HL-60 (cell line): ENCODE data around the gene RPH3AL.

Experiments
- DNase-seq, 2 experiments: peaks; one replicate each; pipeline ENCODE4 v3.0.0-alpha.2; 2010 to 2020; ENCODE audit warnings: low read depth in 1 of 2, low spot score in 1 of 2
- H3K27ac ChIP-seq: fragments of 250-450 bp; sonication (Bioruptor Pico); replicated peaks from 2 replicates; pipeline ENCODE4 v1.5.1; 2020; ENCODE audit warnings: mild to moderate bottlenecking, moderate library complexity
- H3K27me3 ChIP-seq: fragments of 250-450 bp; sonication (Bioruptor Pico); 2 replicates; pipeline ENCODE4 v1.5.1; 2021; ENCODE audit warnings: mild to moderate bottlenecking, moderate library complexity; ENCODE audit not compliant: insufficient read depth, poor library complexity, severe bottlenecking
- H3K4me3 ChIP-seq: replicated peaks from 2 replicates; pipeline ENCODE4 v1.5.1; 2011; ENCODE audit warnings: mild to moderate bottlenecking, control low read depth, low read length; ENCODE audit not compliant: insufficient read depth
- CTCF ChIP-seq: IDR thresholded peaks from one replicate; pipeline ENCODE4 v1.5.1; 2011; ENCODE audit warnings: low read length, control low read depth, inconsistent platforms; ENCODE audit not compliant: insufficient read depth
- GABPA ChIP-seq: IDR thresholded peaks from 2 replicates; pipeline ENCODE4 v1.6.1; 2012; ENCODE audit warnings: low read depth
- POLR2AphosphoS5 ChIP-seq: IDR thresholded peaks from 2 replicates; pipeline ENCODE4 v1.6.1; 2012; ENCODE audit warnings: low read depth
- REST ChIP-seq: IDR thresholded peaks from 2 replicates; pipeline ENCODE4 v1.6.1; 2012; ENCODE audit warnings: low read depth; ENCODE audit not compliant: insufficient replicate concordance
- SPI1 ChIP-seq: IDR thresholded peaks from 2 replicates; pipeline ENCODE4 v1.6.1; 2012; ENCODE audit warnings: low read depth, mild to moderate bottlenecking, borderline replicate concordance

Gene RPH3AL

GRCh38 chr17:302300-302698 lies 50.3 kb downstream of the RPH3AL start:
- no peak for DNase-seq
- no peaks in the 10 kb centered on the region for H3K27me3 ChIP-seq
- H3K27ac ChIP-seq, result no peak overlapping the region
- no peak overlapping the region for H3K4me3 ChIP-seq
- TF ChIP-seq POLR2AphosphoS5 (no peak), SPI1 (no peak), GABPA (no peak)

GRCh38 chr17:301681-302299 lies 50.8 kb downstream of the RPH3AL start:
- peak in 1 of 2 experiments; percentile 38 for DNase-seq
- no peak overlapping the region for H3K4me3 ChIP-seq
- H3K27me3 ChIP-seq, result no peaks in the 10 kb centered on the region
- no peak overlapping the region for H3K27ac ChIP-seq
- TF ChIP-seq REST (no peak), CTCF (no peak), GABPA (no peak), POLR2AphosphoS5 (no peak), SPI1 (no peak)

GRCh38 chr17:300881-301280 lies 51.7 kb downstream of the RPH3AL start:
- no peak overlapping the region for H3K4me3 ChIP-seq
- no peak for TF ChIP-seq POLR2AphosphoS5
- TF ChIP-seq GABPA, result no peak
- no peak for TF ChIP-seq SPI1
- no peak for TF ChIP-seq CTCF
- TF ChIP-seq REST, result no peak
- no peaks in the 10 kb centered on the region for H3K27me3 ChIP-seq
- DNase-seq, result no peak
- no peak overlapping the region for H3K27ac ChIP-seq

- Histone ChIP-seq H3K4me3 (no peak overlapping the region), H3K27me3 (no peaks in the 10 kb centered on the region), H3K27ac (no peak overlapping the region)
- no peak for DNase-seq
- TF ChIP-seq CTCF, result no peak
Observed at GRCh38 chr17:299546-299945, 53.1 kb downstream of the RPH3AL start.
